Renal pelvis (tissue), 3 donors: ENCODE results near the gene CD300H. TPM values are rescaled to one million over a fixed set of nuclear protein-coding genes. Genes with fewer than 3 reads are reported as not detected.

Experiments used
- polyA plus RNA-seq, 3 donors: library from polyadenylated mRNA; unstranded; fragments of 120-200 nt; gene quantifications; one replicate each; pipeline ENCODE4 v1.2.1, GENCODE V29; 2013; ENCODE audit not compliant: insufficient read length in 3 of 3

CD300H gene
- polyA plus RNA-seq, 3 donors = not detected

Other genes starting within 250 kb of the CD300H start
- gene KIF19, start 241.3 kb downstream of the CD300H start, polyA plus RNA-seq = under 1 TPM; 0.22 to 0.96 (median 0.50) TPM
- gene BTBD17, start 205.6 kb downstream of the CD300H start, polyA plus RNA-seq = under 1 TPM; 0.16 to 0.47 (median 0.46) TPM
- gene GPR142, start 200.0 kb downstream of the CD300H start, polyA plus RNA-seq = under 1 TPM in 2 of 3 donors, not detected in 1; 0.16 to 0.25 TPM
- gene GPRC5C, start 135.4 kb downstream of the CD300H start, polyA plus RNA-seq = 100 to 1,000 TPM; 133 to 151 (median 134) TPM
- gene CD300A, start 100.9 kb downstream of the CD300H start, polyA plus RNA-seq = 1 to 10 TPM; 1.5 TPM
- under 1 TPM in 2 of 3 donors, not detected in 1; 0.17 to 0.24 TPM for gene CD300LB, start 36.0 kb downstream of the CD300H start, polyA plus RNA-seq
- gene CD300C, start 21.4 kb downstream of the CD300H start, polyA plus RNA-seq = under 1 TPM; 0.56 to 0.68 (median 0.59) TPM
- under 1 TPM in 1 of 3 donors, not detected in 2; 0.18 TPM for gene CD300LD, start 24.8 kb upstream of the CD300H start, polyA plus RNA-seq
- gene CD300E, start 56.2 kb upstream of the CD300H start, polyA plus RNA-seq = under 1 TPM; 0.11 to 0.22 (median 0.13) TPM
- gene CD300LF, start 145.4 kb upstream of the CD300H start, polyA plus RNA-seq = under 1 TPM; 0.19 to 0.24 (median 0.23) TPM
- gene RAB37, start 169.7 kb upstream of the CD300H start, polyA plus RNA-seq = 1 to 10 TPM; 5.3 to 6.8 (median 5.9) TPM
- 100 to 1,000 TPM; 194 to 219 (median 196) TPM for gene NHERF1, start 181.1 kb upstream of the CD300H start, polyA plus RNA-seq
- 10 to 100 TPM; 45.1 to 54.0 (median 54.0) TPM for gene NAT9, start 208.8 kb upstream of the CD300H start, polyA plus RNA-seq